ENCODE results near the gene RIPK4. TPM values are rescaled to one million over a fixed set of nuclear protein-coding genes. Genes with fewer than 3 reads are reported as not detected.

The RIPK4 gene
- polyA plus RNA-seq, 1 donor from 2014 or later, result not detected

GRCh38 chr21:41796476-41797080, 29.7 kb upstream of the RIPK4 start:
- H3K4me3 ChIP-seq (ENCODE audit: low read length), result no peak overlapping the region
- no peaks in the 10 kb centered on the region for H3F3A ChIP-seq (ENCODE audit: insufficient read depth, low read length, poor library complexity, severe bottlenecking)
- no peak overlapping the region for H3K4me2 ChIP-seq (ENCODE audit: low read length)
- H2AFZ ChIP-seq (ENCODE audit: low read depth, low read length), result no peak overlapping the region
- no peaks in the 10 kb centered on the region for H3K9me2 ChIP-seq (ENCODE audit: insufficient read depth, low read length)
- no peaks in the 10 kb centered on the region for H3K27me3 ChIP-seq (ENCODE audit: insufficient read depth, low read depth, low read length)
- H3K36me3 ChIP-seq (ENCODE audit: insufficient read depth, low read length), result no peaks in the 10 kb centered on the region
- no peak overlapping the region for H3K27ac ChIP-seq (ENCODE audit: low read length)
- H3K9me3 ChIP-seq (ENCODE audit: low read length), result no peaks in the 10 kb centered on the region
- no peaks in the 10 kb centered on the region for H4K20me1 ChIP-seq (ENCODE audit: insufficient read depth)
- TF ChIP-seq MXI1 (conservative IDR thresholded peaks at IDR 0.05; ENCODE audit: poor library complexity, severe bottlenecking) (no peak), REST (IDR thresholded peaks at IDR 0.05; ENCODE audit: borderline replicate concordance) (no peak), EP300 (conservative IDR thresholded peaks at IDR 0.05; ENCODE audit: poor library complexity, severe bottlenecking) (no peak), TAF1 (IDR thresholded peaks at IDR 0.05; ENCODE audit: low read depth) (no peak), RAD21 (conservative IDR thresholded peaks at IDR 0.05) (no peak), SMC3 (conservative IDR thresholded peaks at IDR 0.05; ENCODE audit: poor library complexity) (no peak), POLR2AphosphoS5 (IDR thresholded peaks at IDR 0.05) (no peak), CTCF (IDR thresholded peaks at IDR 0.05; ENCODE audit: poor library complexity, severe bottlenecking) (no peak)
- H3K9ac ChIP-seq (ENCODE audit: low read length), result no peak overlapping the region
- no peaks in the 10 kb centered on the region for H3K79me2 ChIP-seq (replicated peaks; ENCODE audit: insufficient read depth, low read length)

GRCh38 chr21:41795726-41796125, 28.9 kb upstream of the RIPK4 start:
- H3F3A ChIP-seq (ENCODE audit: insufficient read depth, low read length, poor library complexity, severe bottlenecking), result no peaks in the 10 kb centered on the region
- H3K36me3 ChIP-seq (ENCODE audit: insufficient read depth, low read length), result no peaks in the 10 kb centered on the region
- H3K79me2 ChIP-seq (replicated peaks; ENCODE audit: insufficient read depth, low read length), result no peaks in the 10 kb centered on the region
- no peak overlapping the region for H2AFZ ChIP-seq (ENCODE audit: low read depth, low read length)
- H3K27me3 ChIP-seq (ENCODE audit: insufficient read depth, low read depth, low read length), result no peaks in the 10 kb centered on the region
- TF ChIP-seq RAD21 (conservative IDR thresholded peaks at IDR 0.05), result no peak
- no peak for TF ChIP-seq SMC3 (conservative IDR thresholded peaks at IDR 0.05; ENCODE audit: poor library complexity)
- TF ChIP-seq EZH2 (IDR thresholded peaks at IDR 0.05; ENCODE audit: borderline replicate concordance, insufficient read depth, low read length, poor library complexity, severe bottlenecking), result no peak
- TF ChIP-seq EP300 (conservative IDR thresholded peaks at IDR 0.05; ENCODE audit: poor library complexity, severe bottlenecking), result no peak
- no peak for TF ChIP-seq POLR2AphosphoS5 (IDR thresholded peaks at IDR 0.05)
- no peak for TF ChIP-seq TAF1 (IDR thresholded peaks at IDR 0.05; ENCODE audit: low read depth)
- no peak for TF ChIP-seq CTCF (IDR thresholded peaks at IDR 0.05; ENCODE audit: poor library complexity, severe bottlenecking)
- no peak for TF ChIP-seq REST (IDR thresholded peaks at IDR 0.05; ENCODE audit: borderline replicate concordance)
- TF ChIP-seq MXI1 (conservative IDR thresholded peaks at IDR 0.05; ENCODE audit: poor library complexity, severe bottlenecking), result no peak
- H3K4me3 ChIP-seq (ENCODE audit: low read length), result no peak overlapping the region
- H4K20me1 ChIP-seq (ENCODE audit: insufficient read depth), result no peaks in the 10 kb centered on the region
- no peaks in the 10 kb centered on the region for H3K9me2 ChIP-seq (ENCODE audit: insufficient read depth, low read length)
- no peak overlapping the region for H3K4me2 ChIP-seq (ENCODE audit: low read length)
- H3K9ac ChIP-seq (ENCODE audit: low read length), result no peak overlapping the region
- no peak overlapping the region for H3K27ac ChIP-seq (ENCODE audit: low read length)
- H3K9me3 ChIP-seq (ENCODE audit: low read length), result no peaks in the 10 kb centered on the region
